AG10803 (cell line): ENCODE results near the gene CHPF2.

Experiments used
- DNase-seq: peaks from one replicate; pipeline ENCODE4 v3.0.0; 2010; ENCODE audit warnings: low read depth
- H3K4me3 ChIP-seq: 2 replicates; pipeline ENCODE4 v1.5.1; 2011; ENCODE audit warnings: mild to moderate bottlenecking, low read length, control low read depth
- CTCF ChIP-seq: conservative IDR thresholded peaks from 2 replicates; pipeline ENCODE4 v1.5.1; 2011; ENCODE audit warnings: mild to moderate bottlenecking, low read length, control low read depth, inconsistent platforms

The CHPF2 gene

GRCh38 chr7:151286148-151286547 is 53.9 kb downstream of the CHPF2 start:
- no peak overlapping the region for H3K4me3 ChIP-seq
- TF ChIP-seq CTCF: no peak
- DNase-seq: peak; percentile 46
